ENCODE measurements around the gene SH3BP1. TPM values are rescaled to one million over a fixed set of nuclear protein-coding genes. Genes with fewer than 3 reads are reported as not detected.
A peak's percentile ranks its signal among the peaks of the same experiment; 100 is the strongest.

The SH3BP1 gene
- total and polyA plus RNA-seq, 2 donors (not counting 1 experiment from before 2014, with no cell fraction given): 44.0 to 69.7 TPM

GRCh38 chr22:37684803-37685615 is 45.5 kb downstream of the SH3BP1 start:
- no peak overlapping the region for H3K9ac ChIP-seq (ENCODE audit: low read length)
- H4K20me1 ChIP-seq (ENCODE audit: control insufficient read depth, insufficient read depth, low read length, poor library complexity, severe bottlenecking): no peaks in the 10 kb centered on the region
- Mint-ChIP-seq H3K27me3 (no peaks in the 10 kb centered on the region), H3K9me3 (ENCODE audit: insufficient read depth) (no peaks in the 10 kb centered on the region), H3K4me1 (peaks cover 31% of the 10 kb centered on the region), H3K4me3 (peak overlapping the region; percentile 99), H3K27ac (no peak overlapping the region)
- ChIA-PET CTCF (interaction anchor here (0.6 to 23.0 kb wide), 6 partner anchors 20 to 159 kb away, joined by 3 to 501 read pairs (median 112); partner anchors contain the start of genes ANKRD54, GGA1, LGALS1 and PDXP), POLR2A (interaction anchor here (0.7 to 2.1 kb wide), 8 partner anchors 8 to 240 kb away, joined by 3 to 10 read pairs (median 5); partner anchors contain the start of genes GGA1 and PDXP)
- H3K36me3 ChIP-seq (replicated peaks in 1 of 2; ENCODE audit: control extremely low read depth in 1 of 2, control insufficient read depth in 1 of 2, extremely low read depth in 1 of 2, insufficient read depth in 2 of 2, low read length in 1 of 2): peaks cover 0 to 17% of the 10 kb centered on the region in 2 experiments
- TF ChIP-seq CTCF (IDR thresholded peaks at IDR 0.05) (no peak), EZH2 (IDR thresholded peaks at IDR 0.05; ENCODE audit: borderline replicate concordance, insufficient read depth, low read depth, low read length, poor library complexity, severe bottlenecking) (no peak)
- H3K4me2 ChIP-seq (replicated peaks; ENCODE audit: low read depth, low read length, poor library complexity, severe bottlenecking): peak overlapping the region; percentile 90
- no peak overlapping the region for H3K4me3 ChIP-seq (ENCODE audit: control extremely low read depth in 1 of 5, extremely low read depth in 1 of 5, insufficient read depth in 1 of 5, low read depth in 2 of 5, low read length in 4 of 5)
- no peaks in the 10 kb centered on the region for H3K9me3 ChIP-seq (ENCODE audit: control extremely low read depth in 1 of 3, control insufficient read depth in 2 of 3, insufficient read depth in 1 of 3, low read length in 2 of 3)
- H3K27me3 ChIP-seq (replicated peaks in 1 of 4; ENCODE audit: control extremely low read depth in 1 of 4, control insufficient read depth in 3 of 4, insufficient read depth in 4 of 4, low read length in 3 of 4): no peaks in the 10 kb centered on the region
- H3K4me1 ChIP-seq (ENCODE audit: control insufficient read depth in 2 of 2, insufficient read depth in 2 of 2, low read length in 2 of 2): peaks cover 10 to 34% of the 10 kb centered on the region in 2 donors
- 78% methylated on average over 10 of the region's 16 CpGs for WGBS (ENCODE audit: insufficient coverage)
- DNase-seq (peak; percentile 37), ATAC-seq (ENCODE audit: low read depth) (no peak)
- H2AFZ ChIP-seq (ENCODE audit: insufficient read depth, low read depth, low read length, poor library complexity, severe bottlenecking): peak overlapping the region; percentile 43
- H3K27ac ChIP-seq (ENCODE audit: low read length in 2 of 2): peak overlapping the region; percentile 7 to 70
- intact Hi-C loops (cut with micrococcal nuclease): no loop called here
- H3K79me2 ChIP-seq (ENCODE audit: control insufficient read depth, insufficient read depth, low read length): peaks cover 15% of the 10 kb centered on the region

Measured in B cell (primary cell).